C1 segment of cervical spinal cord (tissue), 14 donors: ENCODE measurements around the gene CDK14.

Source experiments
- DNase-seq, 14 donors: peaks; one replicate each; lab custom pipeline; 2025; lab: John Stamatoyannopoulos, UW

CDK14 gene

GRCh38 chr7:90715067-90715466 is 118.9 kb downstream of the CDK14 start:
- no peak for DNase-seq

GRCh38 chr7:90717296-90718060 is 121.4 kb downstream of the CDK14 start:
- DNase-seq: no peak

- DNase-seq: peak in 1 of 14 donors; percentile 19
These were observed 123.0 kb downstream of the CDK14 start for GRCh38 chr7:90719155-90719554.

DNA sequence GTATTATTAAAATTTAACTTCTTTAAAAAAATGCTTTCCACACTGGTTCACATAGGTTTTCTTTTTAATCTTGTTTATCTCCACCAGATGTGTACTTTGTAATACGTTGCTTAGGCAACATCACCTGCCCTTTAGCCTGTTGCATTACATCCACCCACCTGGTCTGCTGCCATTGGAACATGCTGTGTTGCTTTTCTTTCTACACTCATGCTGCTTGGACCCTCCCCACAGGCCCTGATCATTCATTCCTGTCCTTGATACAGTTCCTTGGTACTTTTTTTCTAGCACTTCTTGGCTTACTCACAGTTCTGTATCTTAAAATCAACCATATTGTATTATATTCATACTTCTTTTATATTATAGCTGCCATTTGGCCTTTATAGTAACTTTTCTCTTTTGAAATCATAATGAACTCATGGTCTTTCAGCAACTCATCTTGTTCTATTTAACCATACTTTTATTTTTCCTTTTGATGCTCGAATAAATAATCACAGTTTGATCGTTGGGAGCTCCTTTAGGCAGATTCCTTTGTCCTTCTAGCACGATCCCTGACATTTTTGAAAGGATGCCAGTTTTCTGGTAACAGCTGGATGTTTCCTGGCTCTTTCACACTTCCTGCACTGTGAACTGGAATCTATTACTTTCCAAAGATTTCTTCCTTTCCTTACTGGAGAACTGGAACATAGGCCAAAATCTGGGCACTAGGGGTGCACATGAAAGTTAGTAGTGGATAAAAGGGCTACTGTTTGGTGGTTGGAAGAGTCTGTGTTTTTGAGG is 125.1 kb downstream of the CDK14 start:
- DNase-seq: no peak

DNA sequence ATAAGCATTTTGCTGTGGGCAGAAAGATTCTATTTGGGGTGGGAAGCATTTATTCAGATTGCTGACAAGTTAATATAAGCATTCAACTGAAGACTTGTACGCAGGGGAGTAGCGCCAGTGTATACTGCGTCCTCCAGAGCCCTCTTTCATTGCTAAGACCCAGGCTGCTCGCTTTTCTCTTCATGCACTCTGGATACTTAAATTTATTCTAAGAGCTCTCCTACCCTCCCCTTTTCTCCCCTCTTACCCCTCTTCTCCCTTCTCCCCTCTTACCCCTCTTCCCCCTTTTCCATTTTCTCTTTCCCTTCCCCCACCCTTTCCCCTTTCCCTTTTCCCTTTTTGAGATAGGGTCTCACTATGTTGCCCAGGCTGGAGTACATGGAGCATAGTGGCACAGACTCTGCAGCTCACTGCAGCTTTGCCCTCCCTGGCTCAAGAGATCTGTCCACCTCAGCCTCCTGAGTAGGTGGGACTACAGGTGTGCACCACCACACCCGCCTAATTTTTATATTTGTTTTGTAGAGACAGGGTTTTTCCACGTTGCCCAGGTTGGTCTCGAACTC is 125.8 kb downstream of the CDK14 start:
- DNase-seq: no peak

GRCh38 chr7:90723233-90723632 is 127.1 kb downstream of the CDK14 start:
- DNase-seq: no peak

DNA sequence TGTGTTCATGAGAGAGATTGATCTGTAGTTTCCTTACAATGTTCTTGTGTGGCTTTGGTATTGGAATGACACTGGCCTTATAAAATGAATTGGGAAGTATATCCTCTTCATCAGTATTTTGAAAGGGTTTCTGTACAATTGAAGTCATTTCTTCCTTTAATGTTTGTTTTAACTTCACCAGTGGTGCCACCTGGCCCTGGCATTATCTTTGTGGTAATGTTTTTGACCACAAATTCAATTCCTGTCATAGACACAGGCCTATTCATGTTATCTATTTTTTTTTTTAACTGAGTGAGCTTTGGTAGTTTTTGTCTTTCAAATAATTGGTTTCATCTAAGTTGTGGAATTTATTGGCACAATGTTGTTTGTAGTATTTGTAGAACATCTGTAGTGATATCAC is 127.7 kb downstream of the CDK14 start:
- no peak for DNase-seq

- no peak for DNase-seq
These were observed 130.0 kb downstream of the CDK14 start for GRCh38 chr7:90726120-90726519.

GRCh38 chr7:90726623-90727022 is 130.5 kb downstream of the CDK14 start:
- no peak for DNase-seq

- no peak for DNase-seq
These were observed 131.3 kb downstream of the CDK14 start for GRCh38 chr7:90727412-90727811.

- DNase-seq: no peak
These were observed 132.4 kb downstream of the CDK14 start for GRCh38 chr7:90728568-90728967.

GRCh38 chr7:90735611-90736280 is 139.6 kb downstream of the CDK14 start:
- peak in 1 of 14 donors; percentile 83 for DNase-seq

DNA sequence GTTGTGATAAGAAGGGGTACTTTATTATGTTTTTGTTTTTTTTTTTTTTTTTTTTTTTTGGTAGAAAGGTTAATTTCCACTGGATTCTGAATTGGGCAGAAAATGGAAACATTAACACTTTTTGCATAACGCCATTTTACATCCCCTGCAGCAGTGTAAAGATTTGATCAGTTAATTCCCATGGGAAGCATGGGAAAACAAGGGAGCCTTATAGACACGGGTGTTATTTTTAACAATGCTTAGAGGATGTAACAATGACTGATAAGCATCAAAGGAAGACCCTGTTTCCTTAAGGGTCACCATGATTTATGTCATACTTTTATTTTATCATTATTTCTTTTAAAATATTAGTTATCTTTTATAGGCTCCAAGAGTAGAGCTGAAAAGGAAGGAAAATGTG is 140.2 kb downstream of the CDK14 start:
- no peak for DNase-seq

DNA sequence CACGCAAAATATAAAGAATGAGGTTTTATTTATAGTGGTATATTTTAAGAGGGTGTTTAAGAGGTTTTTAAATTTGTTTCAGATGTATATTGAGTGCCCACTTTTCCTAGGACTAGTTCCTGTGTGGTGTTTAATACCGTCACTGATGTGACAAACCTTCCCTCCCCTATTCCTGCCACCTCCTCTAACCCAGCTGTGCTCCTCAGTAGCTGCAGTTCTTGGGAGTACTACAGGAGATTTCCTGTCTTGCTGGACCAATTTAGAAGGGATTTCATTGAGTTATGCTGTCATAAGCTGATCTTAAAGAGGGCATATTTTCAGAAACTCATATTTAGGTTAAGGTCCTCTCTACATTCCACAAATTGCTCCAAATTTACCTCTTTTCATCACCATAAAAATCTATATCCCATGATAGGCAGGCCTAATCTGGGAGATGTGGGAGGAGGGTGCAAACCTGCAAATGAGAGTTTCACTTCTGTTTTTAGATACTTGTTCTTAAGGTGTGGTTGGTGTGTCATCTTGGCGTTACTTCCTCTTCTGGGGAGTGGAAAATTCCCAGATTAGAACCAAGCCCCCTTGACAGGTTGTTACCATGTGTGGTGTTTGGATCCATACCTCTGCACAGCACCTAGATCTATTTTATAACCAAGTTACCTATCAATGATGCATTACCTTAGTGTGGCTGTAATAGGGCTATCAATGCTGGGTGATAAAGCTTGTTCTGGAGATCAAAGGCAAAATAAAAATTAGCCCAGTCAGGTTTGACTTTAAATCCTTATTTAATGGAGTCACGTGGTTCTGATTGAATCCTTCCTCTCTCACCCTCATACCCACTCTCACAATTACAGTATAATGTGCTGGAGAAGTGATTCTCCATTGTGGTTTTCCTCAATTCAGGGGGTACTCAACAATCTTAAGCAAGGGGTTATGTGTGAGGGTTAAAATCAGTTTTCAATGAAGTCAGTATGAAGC is 141.1 kb downstream of the CDK14 start:
- DNase-seq: no peak

- DNase-seq: no peak
These were observed 142.1 kb downstream of the CDK14 start for GRCh38 chr7:90738249-90738648.

- no peak for DNase-seq
These were observed 143.6 kb downstream of the CDK14 start for GRCh38 chr7:90739716-90740115.

- peak in 1 of 14 donors; percentile 39 for DNase-seq
These were observed 144.3 kb downstream of the CDK14 start for GRCh38 chr7:90740386-90740785.

DNA sequence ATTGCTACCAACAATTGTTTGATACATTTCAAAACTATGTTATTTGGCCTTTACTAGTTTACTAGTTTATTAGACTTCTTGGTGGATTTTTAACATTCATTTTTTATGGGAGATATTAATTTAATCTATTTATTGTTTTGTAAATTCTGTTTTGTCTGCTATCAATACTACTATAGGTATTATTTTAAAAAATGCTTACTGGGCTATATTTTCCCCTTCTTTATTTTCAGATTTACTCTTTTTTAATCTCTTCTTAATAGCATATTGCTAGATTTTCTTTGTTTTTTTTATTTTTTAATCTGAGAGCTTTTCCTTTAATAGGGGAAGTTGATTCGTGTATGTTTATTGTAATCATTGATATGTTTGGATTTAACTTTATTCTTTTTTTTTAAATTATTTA is 147.5 kb downstream of the CDK14 start:
- DNase-seq: no peak

DNA sequence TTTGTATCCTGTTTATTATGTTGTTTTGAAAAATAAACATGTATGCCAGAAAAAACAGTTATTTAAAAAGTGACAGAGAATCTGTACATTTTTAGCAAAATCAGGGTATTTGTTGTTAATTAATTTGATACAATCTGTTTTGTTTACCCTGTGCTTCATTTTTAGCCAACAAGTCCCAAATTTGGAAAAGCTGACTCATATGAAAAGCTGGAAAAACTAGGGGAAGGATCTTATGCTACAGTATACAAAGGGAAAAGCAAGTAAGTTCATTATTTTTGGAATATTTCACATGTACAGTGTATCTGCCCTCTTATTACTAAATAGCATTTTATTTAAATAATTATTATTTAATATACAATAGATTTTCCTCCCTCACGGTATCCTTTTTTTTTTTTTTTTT is 151.4 kb downstream of the CDK14 start:
- no peak for DNase-seq

DNA sequence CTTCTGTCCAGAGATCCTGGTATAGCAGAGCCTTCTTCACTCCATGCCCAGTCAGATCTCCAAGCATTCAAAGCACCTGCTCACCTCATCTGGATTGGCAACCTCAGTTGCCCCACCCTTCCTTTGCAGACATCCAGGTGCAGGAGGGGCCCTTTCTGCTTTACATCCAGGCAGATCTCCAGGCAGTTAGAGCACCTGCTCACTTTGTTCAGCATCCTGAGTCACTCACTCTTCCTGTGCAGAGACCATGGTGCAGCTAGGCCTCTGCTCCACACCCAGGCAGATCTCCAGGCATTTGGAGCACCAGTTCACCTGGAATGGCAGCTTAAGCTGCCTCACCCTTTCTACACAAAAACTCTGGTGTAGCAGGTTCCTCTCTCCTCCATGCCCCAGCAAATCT is 153.1 kb downstream of the CDK14 start:
- DNase-seq: no peak

DNA sequence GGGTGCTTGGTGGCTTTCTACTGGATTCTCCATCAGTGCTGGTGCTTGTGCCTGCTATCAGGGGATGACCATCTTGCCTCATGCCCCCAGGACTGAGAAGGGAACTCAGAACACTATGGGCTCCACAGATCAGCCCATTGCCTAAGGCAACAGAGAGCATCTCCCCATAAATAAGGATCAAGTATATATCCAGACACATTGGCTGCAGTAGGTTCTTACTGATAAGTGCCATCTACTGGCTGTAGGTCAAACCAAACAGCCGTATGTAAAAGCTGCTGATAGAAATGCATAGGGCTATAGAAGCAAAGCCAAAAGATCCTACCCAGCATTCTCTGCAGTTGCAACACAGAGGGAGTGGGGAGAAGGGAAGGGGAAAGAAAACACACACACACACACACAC is 153.7 kb downstream of the CDK14 start:
- DNase-seq: no peak
